GM18520 (cell line): ENCODE results near the gene TMEM161A.
"Not testable (repeated sequence)": the region's sequence is repeated elsewhere in the genome, so short reads cannot be mapped to it uniquely, and the experiment has no call there.

Source experiments
- ATAC-seq: cut with Tn5 transposase; IDR thresholded peaks from one replicate; pipeline ENCODE4 v1.9.1; 2021; ENCODE audit not compliant: unreplicated experiment

Gene TMEM161A

GRCh38 chr19:19138109-19138981 lies at the start of gene TMEM161A:
TMEM161A (minus strand) TSS chr19:19138478; CDS start chr19:19138428, 50 bp downstream.
- peak; percentile 97 for ATAC-seq

- ATAC-seq, result no peak
These were observed 48.5 kb upstream of the TMEM161A start for GRCh38 chr19:19186742-19187141.

- ATAC-seq, result no peak
These were observed 47.8 kb upstream of the TMEM161A start for GRCh38 chr19:19185853-19186740.

- ATAC-seq, result no peak
These were observed 43.3 kb upstream of the TMEM161A start for GRCh38 chr19:19181488-19181998.

GRCh38 chr19:19179548-19180441 lies 41.5 kb upstream of the TMEM161A start:
- ATAC-seq, result no peak

GRCh38 chr19:19176950-19177349 lies 38.7 kb upstream of the TMEM161A start:
- ATAC-seq, result no peak

GRCh38 chr19:19173243-19173642 lies 35.0 kb upstream of the TMEM161A start:
- ATAC-seq, result not testable (repeated sequence)

GRCh38 chr19:19171821-19172532 lies 33.7 kb upstream of the TMEM161A start:
- ATAC-seq, result no peak

- ATAC-seq, result no peak
These were observed 32.8 kb upstream of the TMEM161A start for GRCh38 chr19:19170873-19171672.

GRCh38 chr19:19170053-19170872 lies 32.0 kb upstream of the TMEM161A start, which contains the start of gene MEF2B:
MEF2B (minus strand) TSS chr19:19170263; CDS start chr19:19150735, 19,528 bp downstream.
- ATAC-seq, result peak; percentile 84

- no peak for ATAC-seq
These were observed 31.2 kb upstream of the TMEM161A start for GRCh38 chr19:19169236-19170052.

- ATAC-seq, result no peak
These were observed 29.3 kb upstream of the TMEM161A start for GRCh38 chr19:19167612-19168011.

- ATAC-seq, result no peak
These were observed 27.1 kb upstream of the TMEM161A start for GRCh38 chr19:19165396-19165795.

- ATAC-seq, result no peak
These were observed 24.2 kb upstream of the TMEM161A start for GRCh38 chr19:19162495-19162894.

- no peak for ATAC-seq
These were observed 22.3 kb upstream of the TMEM161A start for GRCh38 chr19:19160461-19161035.

GRCh38 chr19:19159534-19159933 lies 21.3 kb upstream of the TMEM161A start:
- ATAC-seq, result no peak

- no peak for ATAC-seq
These were observed 19.5 kb upstream of the TMEM161A start for GRCh38 chr19:19157808-19158207.
